T-helper 2 cell treated with Interferon-gamma antibody and Interleukin-4, amounts not matched to agents 5 μg/mL and 100 μg/mL, for 36 hours (primary cell): ENCODE data around the gene UBA52.
A peak's percentile ranks its signal among the peaks of the same experiment; 100 is the strongest.

Experiments
- DNase-seq: peaks from one replicate; pipeline ENCODE4 v3.0.0; 2021; ENCODE audit warnings: low spot score
- H3K27ac Mint-ChIP-seq: one replicate; pipeline ENCODE4 v1.8.0; 2021; ENCODE audit warnings: mild to moderate bottlenecking, mixed read lengths
- H3K27me3 Mint-ChIP-seq: one replicate; pipeline ENCODE4 v1.8.0; 2021; ENCODE audit warnings: low read depth, mixed read lengths
- H3K36me3 Mint-ChIP-seq: one replicate; pipeline ENCODE4 v1.8.0; 2021; ENCODE audit warnings: low read depth, mixed read lengths
- H3K4me1 Mint-ChIP-seq: one replicate; pipeline ENCODE4 v1.8.0; 2021; ENCODE audit warnings: low read depth, mixed read lengths
- H3K4me3 Mint-ChIP-seq: one replicate; pipeline ENCODE4 v1.8.0; 2022; ENCODE audit warnings: mild to moderate bottlenecking, moderate library complexity, mixed read lengths
- H3K9me3 Mint-ChIP-seq: one replicate; pipeline ENCODE4 v1.8.0; 2021; ENCODE audit warnings: mixed read lengths

UBA52 gene

DNA sequence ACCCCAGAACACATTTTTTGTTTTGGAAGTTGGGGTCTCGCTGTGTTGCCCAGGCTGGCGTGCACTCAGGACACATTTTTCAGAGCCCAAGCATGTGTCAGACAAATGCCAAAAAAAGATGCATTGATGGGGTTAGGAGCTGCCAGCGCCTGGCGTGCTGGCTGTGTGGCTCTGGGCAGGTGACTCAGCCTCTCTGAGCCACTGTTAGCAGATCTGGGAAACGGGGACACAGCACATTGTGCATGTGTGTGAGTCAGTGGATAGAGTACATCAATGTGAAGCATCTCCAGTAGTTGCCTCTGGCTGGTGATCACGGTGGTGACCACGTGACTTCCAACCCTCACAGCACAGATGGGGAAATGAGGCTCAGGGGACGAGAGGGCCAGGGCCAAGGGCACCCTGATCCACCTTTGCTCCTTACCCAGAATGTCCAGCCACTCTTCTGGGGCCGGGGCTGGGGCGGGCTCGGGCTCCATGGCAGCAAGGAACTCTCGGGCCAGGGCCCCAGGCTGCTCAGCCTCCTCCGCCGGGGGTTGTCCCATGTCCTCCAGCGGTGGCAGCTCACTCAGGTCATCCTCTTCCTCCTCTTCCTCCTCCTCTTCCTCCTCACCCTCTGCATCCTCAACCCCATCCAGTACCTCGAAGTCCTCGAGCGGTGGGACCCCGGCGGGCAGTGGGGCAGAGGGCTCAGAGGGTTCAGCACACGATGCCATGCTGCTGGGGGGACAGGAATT, 30.2 kb upstream of the UBA52 start:
- Mint-ChIP-seq H3K27ac (peak overlapping the region; percentile 60), H3K9me3 (no peaks in the 10 kb centered on the region), H3K4me3 (peak overlapping the region; percentile 8), H3K4me1 (peaks cover 17% of the 10 kb centered on the region), H3K36me3 (peaks cover 27% of the 10 kb centered on the region), H3K27me3 (no peaks in the 10 kb centered on the region)
- DNase-seq: no peak

DNA sequence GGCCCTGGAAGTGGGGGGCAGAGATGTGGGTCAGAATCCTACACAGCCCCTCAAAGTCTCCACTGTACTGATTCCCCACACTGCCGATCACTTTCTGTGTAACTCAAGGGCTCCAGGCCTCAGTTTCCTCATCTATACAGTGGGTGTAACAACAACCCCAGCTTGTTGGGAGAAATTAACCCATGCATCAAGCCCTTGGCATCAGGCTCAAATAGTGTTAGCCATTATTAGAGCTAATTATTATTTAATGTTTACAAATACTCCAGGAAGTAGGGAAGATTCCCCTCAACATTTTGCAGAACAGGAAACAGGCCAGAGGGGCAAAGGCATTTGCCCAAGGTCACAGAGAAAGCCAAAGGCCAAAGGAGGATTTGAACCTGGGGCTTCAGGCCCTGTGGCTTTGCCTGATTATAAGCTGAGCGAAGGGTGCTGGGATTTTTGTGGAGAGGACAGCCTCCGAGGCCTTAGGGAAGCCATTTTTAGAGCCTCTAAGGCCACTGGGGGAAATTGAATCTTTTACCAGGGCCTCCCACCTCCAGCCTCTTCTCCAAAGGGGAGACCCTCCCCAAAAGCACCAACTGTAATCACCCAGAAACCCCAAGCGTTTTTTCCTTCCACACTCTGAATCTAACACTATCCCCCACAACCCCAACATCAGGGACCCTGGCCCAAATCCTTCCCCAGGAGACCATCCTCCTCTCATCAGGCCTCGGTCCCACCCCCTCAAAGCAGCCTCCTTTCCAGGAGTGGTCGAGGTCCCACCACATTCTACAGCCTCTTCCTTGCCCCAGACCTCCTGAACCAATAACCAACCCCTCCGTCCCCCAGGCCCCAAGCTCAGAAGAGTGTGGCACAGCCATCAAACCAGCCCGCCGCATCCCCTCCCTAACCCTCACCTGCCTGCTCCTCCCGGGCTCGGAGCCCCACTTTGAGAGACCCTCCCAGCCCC, 29.4 kb upstream of the UBA52 start:
- Mint-ChIP-seq H3K4me3 (peak overlapping the region; percentile 94), H3K36me3 (peaks cover 22% of the 10 kb centered on the region), H3K27ac (peak overlapping the region; percentile 92), H3K27me3 (no peaks in the 10 kb centered on the region), H3K9me3 (no peaks in the 10 kb centered on the region), H3K4me1 (peaks cover 17% of the 10 kb centered on the region)
- no peak for DNase-seq

DNA sequence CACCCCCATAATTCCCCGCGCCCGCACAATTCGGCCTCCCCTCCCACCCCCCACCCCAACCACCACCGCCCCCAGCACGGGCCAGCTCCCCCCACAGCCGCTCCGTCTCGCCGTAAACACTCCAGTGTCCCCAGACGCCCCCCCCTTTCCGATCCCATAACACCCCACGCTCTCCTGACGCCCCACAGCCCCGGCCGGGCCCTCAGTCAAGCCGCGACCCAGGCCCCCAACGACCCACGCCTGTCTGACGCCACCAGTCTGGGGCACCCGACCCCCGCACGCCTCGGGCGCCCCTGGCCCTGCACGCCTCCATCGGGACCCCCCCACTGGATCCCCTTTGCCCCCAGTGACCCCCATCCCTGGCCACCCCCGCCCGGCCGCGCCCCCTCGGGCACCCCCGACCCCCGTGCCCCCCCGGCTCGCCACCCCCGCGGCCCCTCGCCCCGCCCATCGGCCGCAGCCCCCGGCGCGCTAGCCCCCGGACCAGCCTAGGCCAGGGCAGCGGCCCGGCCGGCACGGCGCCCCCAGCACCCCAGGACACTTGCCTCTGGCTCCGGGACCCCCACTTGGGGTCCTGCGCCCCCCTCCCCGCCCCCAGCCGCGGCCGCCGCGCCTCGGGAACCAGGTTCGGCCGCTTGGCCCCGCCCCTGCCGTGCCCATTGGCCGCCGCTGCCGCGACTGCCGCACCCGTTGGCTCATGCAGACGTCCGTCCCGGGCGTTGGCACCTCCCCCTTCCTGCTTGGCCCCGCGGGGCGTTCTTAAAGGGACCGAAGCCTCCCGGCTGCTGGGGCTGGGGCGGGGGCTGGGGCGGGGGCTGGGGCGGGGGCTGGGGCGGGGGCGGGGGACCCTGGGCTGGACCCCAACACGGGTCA, 28.5 kb upstream of the UBA52 start, which contains the start of gene FKBP8:
FKBP8 (minus strand) TSS at position 633 of the 873 bp plus-strand sequence. CDS start 1,603 bp downstream, outside the sequence.
- Mint-ChIP-seq H3K9me3 (no peaks in the 10 kb centered on the region), H3K27ac (peak within 1 kb of the TSS; percentile 99), H3K4me1 (peaks cover 17% of the 10 kb centered on the region), H3K36me3 (peaks cover 16% of the 10 kb centered on the region), H3K27me3 (no peaks in the 10 kb centered on the region), H3K4me3 (peak within 1 kb of the TSS; percentile 95)
- DNase-seq: peak; percentile 93

DNA sequence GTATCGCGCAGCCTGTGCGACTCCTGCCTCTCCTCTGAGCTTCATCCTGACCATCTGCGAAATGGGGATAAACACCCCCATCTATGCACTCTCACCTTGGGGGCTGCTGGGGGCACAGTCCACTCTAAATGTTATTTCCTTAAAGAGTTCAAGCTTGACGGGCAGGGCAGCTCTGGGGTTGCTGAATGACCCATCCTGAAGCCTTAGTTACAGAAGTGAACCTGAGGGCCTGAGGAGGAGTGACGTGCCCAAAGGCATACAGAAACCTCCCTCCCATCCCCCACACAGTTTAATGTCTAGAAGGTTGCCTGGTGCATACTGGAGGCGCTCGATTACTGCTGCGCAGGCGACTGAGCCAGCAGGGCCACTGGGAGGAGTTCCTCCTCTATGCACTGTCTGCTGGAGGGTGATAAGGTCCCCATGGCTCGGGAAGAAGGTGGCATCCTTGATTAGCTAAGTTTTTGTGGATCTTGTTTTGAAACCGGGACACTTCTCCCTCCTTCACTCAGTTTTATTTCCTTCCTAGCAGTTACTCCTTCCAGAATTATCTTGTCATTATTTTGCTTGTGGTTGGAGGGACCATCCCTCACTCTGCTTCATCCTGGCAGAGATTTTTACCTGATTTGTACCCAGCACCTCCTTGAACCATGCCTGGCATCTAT, 27.7 kb upstream of the UBA52 start:
- H3K4me3 Mint-ChIP-seq: peak overlapping the region; percentile 95
- peak overlapping the region; percentile 99 for H3K27ac Mint-ChIP-seq

DNA sequence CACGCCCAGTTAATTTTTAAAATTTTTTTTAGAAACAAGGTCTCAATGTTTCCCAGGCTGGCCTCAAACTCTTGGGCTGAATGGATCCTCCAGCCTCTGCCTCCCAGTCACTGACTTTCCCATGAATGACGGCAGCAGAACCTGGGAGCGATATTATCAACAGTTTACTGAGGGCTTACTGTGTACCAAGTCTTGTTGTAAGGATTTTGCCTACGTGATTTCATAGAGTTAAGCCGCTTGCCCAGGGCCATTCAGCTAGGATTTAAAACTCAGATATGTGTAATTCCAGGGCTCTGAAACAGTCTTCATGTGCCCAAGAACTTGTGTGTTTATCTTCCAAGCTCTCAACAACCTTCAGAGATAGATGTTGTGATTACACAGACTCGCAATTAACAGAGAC, 20.0 kb upstream of the UBA52 start:
- Mint-ChIP-seq H3K4me1 (no peaks in the 10 kb centered on the region), H3K4me3 (no peak overlapping the region), H3K36me3 (no peaks in the 10 kb centered on the region), H3K27ac (no peak overlapping the region), H3K27me3 (no peaks in the 10 kb centered on the region), H3K9me3 (no peaks in the 10 kb centered on the region)
- no peak for DNase-seq

More for the DNA sequence above, 27.7 kb upstream of the UBA52 start:
- Mint-ChIP-seq H3K4me1 (peaks cover 17% of the 10 kb centered on the region), H3K27me3 (no peaks in the 10 kb centered on the region), H3K9me3 (no peaks in the 10 kb centered on the region), H3K36me3 (peaks cover 15% of the 10 kb centered on the region)
- DNase-seq: peak; percentile 81

DNA sequence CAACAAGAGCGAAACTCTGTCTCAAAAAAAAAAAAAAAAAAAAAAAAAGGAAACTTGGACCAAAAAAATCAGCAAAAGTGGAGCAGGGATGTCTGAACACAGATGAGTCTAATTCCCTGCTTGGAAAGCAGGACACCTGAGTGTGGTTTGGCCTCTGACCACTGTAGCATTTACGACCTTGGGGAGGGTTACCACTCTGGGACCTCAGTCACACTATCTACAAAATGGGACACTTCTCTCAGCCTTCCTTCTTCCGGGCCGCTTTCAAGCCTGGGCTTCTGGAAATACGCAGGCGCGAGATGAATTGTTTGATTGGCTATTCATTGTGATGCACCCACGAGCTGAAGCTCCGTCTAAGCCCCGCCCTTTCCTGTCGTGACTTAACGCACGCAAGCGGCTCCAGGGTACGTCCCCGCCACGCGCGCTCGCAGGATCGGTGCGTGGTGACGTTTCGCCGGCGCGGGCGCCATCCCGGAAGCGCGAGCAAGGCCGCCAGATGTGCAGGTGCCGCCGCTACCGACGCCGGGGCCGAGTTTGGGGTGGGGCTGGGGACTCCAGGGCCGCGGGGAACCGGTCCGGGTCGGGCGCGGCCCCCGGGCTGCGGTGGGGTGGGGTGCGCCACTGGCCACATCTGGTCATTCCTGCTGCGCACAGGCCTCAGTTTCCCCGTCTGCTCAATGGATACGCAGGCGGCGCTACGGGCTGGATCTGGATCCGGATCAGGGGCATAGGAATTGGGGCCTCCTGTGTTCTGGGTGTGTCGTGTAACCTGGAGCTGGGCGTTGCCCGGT, 14.1 kb upstream of the UBA52 start, which contains the start of gene KXD1:
KXD1 (plus strand) TSS at position 460 of the 791 bp plus-strand sequence. CDS start 4,187 bp downstream, outside the sequence.
- Mint-ChIP-seq H3K27ac (peak within 1 kb of the TSS; percentile 95), H3K36me3 (peaks cover 18% of the 10 kb centered on the region), H3K27me3 (no peaks in the 10 kb centered on the region), H3K4me3 (peak within 1 kb of the TSS; percentile 92), H3K9me3 (no peaks in the 10 kb centered on the region), H3K4me1 (peaks cover 18% of the 10 kb centered on the region)
- DNase-seq: peak; percentile 99

DNA sequence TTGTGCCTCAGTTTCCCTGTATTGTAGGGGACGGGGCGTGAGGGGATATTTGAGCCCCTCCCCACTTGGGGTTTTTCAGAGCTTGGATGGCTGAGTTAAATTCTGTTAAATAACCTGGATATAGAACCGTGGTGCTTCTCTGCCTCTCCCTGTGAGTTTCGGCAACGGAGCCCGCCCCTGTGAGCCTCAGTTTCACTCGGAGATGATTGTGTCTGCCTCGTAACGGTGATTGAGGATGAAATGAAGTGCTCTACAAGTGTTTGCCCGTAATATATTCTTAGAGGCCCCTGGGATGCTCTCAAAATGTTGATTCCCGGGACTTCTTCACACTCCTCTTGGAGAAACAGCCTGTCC, 13.5 kb upstream of the UBA52 start:
- Mint-ChIP-seq H3K9me3 (no peaks in the 10 kb centered on the region), H3K4me3 (peak overlapping the region; percentile 92), H3K27me3 (no peaks in the 10 kb centered on the region), H3K27ac (peak overlapping the region; percentile 90), H3K36me3 (peaks cover 23% of the 10 kb centered on the region), H3K4me1 (peaks cover 18% of the 10 kb centered on the region)
- no peak for DNase-seq

DNA sequence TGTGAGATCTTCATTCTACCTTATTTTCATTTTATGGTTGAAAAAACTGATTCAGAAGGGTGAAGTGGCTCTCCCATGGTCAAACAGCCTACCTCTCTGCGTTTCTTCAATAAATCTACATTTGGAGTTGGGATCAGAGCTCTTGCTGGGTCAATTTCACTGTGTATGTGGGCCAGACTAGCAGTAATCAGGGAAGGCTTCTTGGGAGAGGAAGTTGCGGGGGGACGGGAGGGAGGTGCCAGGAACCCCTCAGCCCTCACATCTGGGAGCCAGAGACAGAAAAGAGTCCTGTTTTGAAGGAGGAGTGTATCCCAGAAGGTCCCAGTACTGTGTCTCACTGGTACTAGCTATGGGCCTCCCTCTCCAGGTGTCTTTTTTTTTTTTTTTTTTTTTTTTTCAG, 13.1 kb upstream of the UBA52 start:
- peaks cover 18% of the 10 kb centered on the region for H3K4me1 Mint-ChIP-seq
- H3K36me3 Mint-ChIP-seq: peaks cover 23% of the 10 kb centered on the region
- peak overlapping the region; percentile 92 for H3K4me3 Mint-ChIP-seq
- H3K9me3 Mint-ChIP-seq: no peaks in the 10 kb centered on the region
- peak overlapping the region; percentile 90 for H3K27ac Mint-ChIP-seq
- no peak for DNase-seq
- no peaks in the 10 kb centered on the region for H3K27me3 Mint-ChIP-seq

DNA sequence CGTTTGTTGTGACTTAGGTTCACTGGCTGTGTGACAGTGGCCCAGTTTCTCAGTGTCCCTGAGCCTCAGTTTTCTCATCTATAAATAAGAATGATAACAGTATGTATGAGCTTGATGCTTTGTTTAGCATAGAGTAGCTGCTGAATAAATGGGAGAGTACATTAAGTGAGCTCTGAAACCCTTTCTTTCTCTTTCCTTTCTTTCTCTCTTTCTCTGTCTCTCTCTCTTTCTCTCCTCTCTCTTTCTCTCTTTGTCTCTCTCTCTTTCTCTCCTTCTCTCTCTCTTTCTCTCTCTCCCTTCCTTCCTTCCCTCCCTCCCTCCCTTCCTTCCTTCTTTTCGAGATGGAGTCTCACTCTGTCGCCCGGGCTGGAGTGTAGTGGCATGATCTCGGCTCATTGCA, 12.0 kb upstream of the UBA52 start:
- H3K27me3 Mint-ChIP-seq: no peaks in the 10 kb centered on the region
- H3K27ac Mint-ChIP-seq: peak overlapping the region; percentile 68
- no peak for DNase-seq

DNA sequence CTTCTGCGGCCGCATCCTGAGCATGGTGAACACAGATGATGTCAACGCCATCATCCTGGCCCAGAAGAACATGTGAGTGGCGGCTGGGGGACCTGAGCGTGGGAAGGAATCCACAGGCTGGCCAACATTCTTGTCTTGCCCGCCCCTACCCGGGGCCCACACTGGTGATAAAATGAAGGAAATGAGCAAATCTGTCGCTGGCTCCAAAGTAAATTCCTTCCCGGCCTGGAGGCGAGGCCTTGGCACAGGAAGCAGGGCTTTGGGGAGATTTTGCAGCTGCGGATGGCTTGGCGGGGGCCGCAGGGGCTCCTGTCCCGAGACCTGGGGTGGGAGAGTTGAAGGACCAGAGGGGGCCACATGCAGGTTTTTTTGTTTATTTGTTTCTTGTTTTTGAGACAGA, 9.6 kb upstream of the UBA52 start:
- H3K27me3 Mint-ChIP-seq: no peaks in the 10 kb centered on the region
- no peak overlapping the region for H3K4me3 Mint-ChIP-seq
- H3K36me3 Mint-ChIP-seq: peaks cover 39% of the 10 kb centered on the region
- no peaks in the 10 kb centered on the region for H3K9me3 Mint-ChIP-seq
- no peak overlapping the region for H3K27ac Mint-ChIP-seq
- H3K4me1 Mint-ChIP-seq: peaks cover 18% of the 10 kb centered on the region
- DNase-seq: no peak

More for the DNA sequence above, 12.0 kb upstream of the UBA52 start:
- H3K4me1 Mint-ChIP-seq: peaks cover 18% of the 10 kb centered on the region
- H3K9me3 Mint-ChIP-seq: no peaks in the 10 kb centered on the region
- peaks cover 29% of the 10 kb centered on the region for H3K36me3 Mint-ChIP-seq
- H3K4me3 Mint-ChIP-seq: peak overlapping the region; percentile 92

DNA sequence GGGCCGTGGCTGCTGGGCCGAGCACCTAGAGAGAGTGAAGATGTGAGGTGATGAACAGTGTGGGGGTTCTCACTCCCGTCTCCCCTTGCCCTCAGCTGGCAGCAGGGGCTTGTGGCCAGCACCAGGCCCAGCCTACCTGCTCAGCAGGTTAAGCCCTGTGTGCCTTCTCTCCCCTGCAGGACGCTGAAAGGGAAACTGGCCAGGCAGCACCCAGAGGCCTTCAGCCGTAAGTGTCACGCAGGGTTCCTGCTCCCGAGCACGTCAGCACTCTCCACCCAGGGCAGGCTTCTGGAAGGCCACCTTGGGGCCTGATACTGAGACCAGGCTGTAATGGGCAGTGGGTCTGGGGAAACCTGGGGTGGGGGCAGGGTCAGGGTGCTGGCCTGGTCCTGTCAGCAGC, 4.7 kb upstream of the UBA52 start:
- Mint-ChIP-seq H3K36me3 (peaks cover 51% of the 10 kb centered on the region), H3K9me3 (no peaks in the 10 kb centered on the region), H3K27ac (no peak overlapping the region), H3K27me3 (no peaks in the 10 kb centered on the region), H3K4me1 (peaks cover 1% of the 10 kb centered on the region), H3K4me3 (no peak overlapping the region)
- DNase-seq: no peak

DNA sequence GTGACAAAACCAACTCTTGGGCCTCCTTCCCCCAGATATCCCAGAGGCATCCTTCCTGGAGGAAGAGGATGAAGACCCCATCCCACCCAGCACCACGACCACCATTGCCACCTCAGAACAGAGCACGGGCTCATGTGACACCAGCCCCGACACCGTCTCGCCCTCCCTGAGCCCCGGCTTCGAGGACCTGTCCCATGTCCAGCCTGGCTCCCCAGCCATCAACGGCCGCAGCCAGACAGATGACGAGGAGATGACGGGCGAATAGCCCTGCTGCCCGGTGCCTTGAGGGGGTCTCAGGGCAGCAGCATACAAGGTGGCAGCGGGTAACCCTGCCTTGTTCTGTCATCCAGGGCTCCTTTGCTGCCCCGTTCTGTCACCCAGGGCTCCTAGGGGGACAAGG, 3.3 kb upstream of the UBA52 start:
- peaks cover 10% of the 10 kb centered on the region for H3K4me1 Mint-ChIP-seq
- DNase-seq: no peak
- no peak overlapping the region for H3K27ac Mint-ChIP-seq
- H3K4me3 Mint-ChIP-seq: no peak overlapping the region
- H3K27me3 Mint-ChIP-seq: no peaks in the 10 kb centered on the region
- peaks cover 55% of the 10 kb centered on the region for H3K36me3 Mint-ChIP-seq
- no peaks in the 10 kb centered on the region for H3K9me3 Mint-ChIP-seq
